Left lung (tissue), 10 donors: ENCODE measurements around the gene AHCYL2. TPM values are rescaled to one million over a fixed set of nuclear protein-coding genes. Genes with fewer than 3 reads are reported as not detected.

ENCODE experiments used
- ATAC-seq: fragments of 200-7000 bp; cut with Tn5 transposase; one replicate; pipeline ENCODE4 v1.9.1; 2020; ENCODE audit warnings: moderate library complexity
- DNase-seq, 4 donors: peaks; one replicate each; pipeline ENCODE4 v3.0.0-alpha.2; 2013 to 2020
- H3K27ac ChIP-seq, 2 donors: fragments of 200-600 bp; sonication (generic) in 1 of 2; one replicate each; pipeline versions ENCODE4 v1.5.0 to v1.8.0; 2020 to 2021
- H3K27me3 ChIP-seq, 2 donors: fragments of 200-600 bp; sonication (generic) in 1 of 2; one replicate each; pipeline versions ENCODE4 v1.5.0 to v1.8.0; 2020 to 2021
- H3K36me3 ChIP-seq, 2 donors: fragments of 200-600 bp; sonication (generic) in 1 of 2; one replicate each; pipeline versions ENCODE4 v1.5.0 to v1.8.0; 2020 to 2021
- H3K4me1 ChIP-seq, 2 donors: fragments of 200-600 bp; one replicate each; pipeline ENCODE4 v1.8.0; 2021
- H3K4me3 ChIP-seq, 2 donors: fragments of 200-600 bp; sonication (generic) in 1 of 2; one replicate each; pipeline versions ENCODE4 v1.5.0 to v1.8.0; 2020 to 2021; ENCODE audit warnings: mild to moderate bottlenecking in 1 of 2
- H3K9me3 ChIP-seq, 2 donors: fragments of 200-600 bp; sonication (generic) in 1 of 2; one replicate each; pipeline versions ENCODE4 v1.5.0 to v1.8.0; 2020 to 2021
- CTCF ChIP-seq, 2 donors: fragments of 200-600 bp; sonication (generic) in 1 of 2; IDR thresholded peaks; one replicate each; pipeline versions ENCODE4 v1.5.0 to v1.8.0; 2021; ENCODE audit warnings: antibody characterized with exemption in 2 of 2
- intact Hi-C, 2 donors: fragments of 100-400 bp; cut with DNase I; formaldehyde crosslinking; loops; one replicate each; pipeline versions ENCODE4 v1.11.2 to v1.14.2; 2022
- polyA plus RNA-seq, 6 donors: library from polyadenylated mRNA; unstranded; fragments of 120-200 nt; gene quantifications; one replicate each; pipeline ENCODE4 v1.2.1, GENCODE V29; 2013; ENCODE audit not compliant: insufficient read length in 6 of 6
- total RNA-seq, 2 donors: library from RNA; stranded (reverse); fragmentation: NEBNext Ultra II Directional; extraction: Animal tissue kit (Norgen Biotek cat#: 25700); gene quantifications; one replicate each; pipeline ENCODE4 v1.2.1, GENCODE V29; 2021
- donor health status: DM: no; HTN: yes; CAD: no.
- donor health status: DM: no; HTN: no; CAD: no.

The AHCYL2 gene
- total and polyA plus RNA-seq, 8 donors, result 16.2 to 219 (median 21.3) TPM

- no peak for TF ChIP-seq CTCF (IDR thresholded peaks at IDR 0.05)
- ATAC-seq (no peak), DNase-seq (peak in 1 of 4 donors; percentile 1)
- intact Hi-C loops, result no loop called here
- H3K4me1 ChIP-seq, result peaks cover 0 to 6% of the 10 kb centered on the region in 2 donors
- no peak overlapping the region for H3K27ac ChIP-seq
- H3K4me3 ChIP-seq, result peak overlapping the region in 1 of 2 donors; percentile 82
- H3K9me3 ChIP-seq, result no peaks in the 10 kb centered on the region
- H3K36me3 ChIP-seq, result no peaks in the 10 kb centered on the region
- peaks cover 0 to 50% of the 10 kb centered on the region in 2 donors for H3K27me3 ChIP-seq
Measured at GRCh38 chr7:129435414-129435829, 210.6 kb downstream of the AHCYL2 start.

GRCh38 chr7:129436335-129436923 lies 211.6 kb downstream of the AHCYL2 start:
- DNase-seq (no peak), ATAC-seq (no peak)
- TF ChIP-seq CTCF (IDR thresholded peaks at IDR 0.05), result no peak
- Histone ChIP-seq H3K27me3 (peaks cover 0 to 50% of the 10 kb centered on the region in 2 donors), H3K36me3 (no peaks in the 10 kb centered on the region), H3K27ac (no peak overlapping the region), H3K4me1 (peaks cover 0 to 6% of the 10 kb centered on the region in 2 donors), H3K4me3 (no peak overlapping the region), H3K9me3 (no peaks in the 10 kb centered on the region)
- intact Hi-C loops, result no loop called here

- peaks cover 0 to 6% of the 10 kb centered on the region in 2 donors for H3K4me1 ChIP-seq
- DNase-seq, result no peak
- intact Hi-C loops, result no loop called here
- H3K4me3 ChIP-seq, result no peak overlapping the region
- TF ChIP-seq CTCF (IDR thresholded peaks at IDR 0.05), result no peak
- no peaks in the 10 kb centered on the region for H3K9me3 ChIP-seq
- ATAC-seq, result no peak
- H3K27ac ChIP-seq, result no peak overlapping the region
- peaks cover 0 to 47% of the 10 kb centered on the region in 2 donors for H3K27me3 ChIP-seq
- no peaks in the 10 kb centered on the region for H3K36me3 ChIP-seq
Measured at GRCh38 chr7:129437190-129437589, 212.4 kb downstream of the AHCYL2 start.

- Histone ChIP-seq H3K27me3 (peaks cover 0 to 36% of the 10 kb centered on the region in 2 donors), H3K27ac (no peak overlapping the region), H3K9me3 (no peaks in the 10 kb centered on the region), H3K36me3 (no peaks in the 10 kb centered on the region), H3K4me1 (peaks cover 0 to 5% of the 10 kb centered on the region in 2 donors), H3K4me3 (no peak overlapping the region)
- ATAC-seq (no peak), DNase-seq (no peak)
- intact Hi-C loops, result no loop called here
- no peak for TF ChIP-seq CTCF (IDR thresholded peaks at IDR 0.05)
Measured at GRCh38 chr7:129438281-129438838, 213.5 kb downstream of the AHCYL2 start.

GRCh38 chr7:129438839-129439651 lies 214.2 kb downstream of the AHCYL2 start:
- Histone ChIP-seq H3K9me3 (no peaks in the 10 kb centered on the region), H3K27ac (no peak overlapping the region), H3K27me3 (peaks cover 0 to 30% of the 10 kb centered on the region in 2 donors), H3K4me3 (no peak overlapping the region), H3K36me3 (no peaks in the 10 kb centered on the region), H3K4me1 (no peaks in the 10 kb centered on the region)
- intact Hi-C loops, result no loop called here
- peak; percentile 10 for ATAC-seq
- TF ChIP-seq CTCF (IDR thresholded peaks at IDR 0.05), result no peak
- no peak for DNase-seq
